Sigmoid colon (tissue), 7 donors: Measurements from ENCODE around the gene GJC3. TPM values are rescaled to one million over a fixed set of nuclear protein-coding genes. Genes with fewer than 3 reads are reported as not detected.

Source experiments
- DNase-seq: peaks from one replicate; pipeline ENCODE4 v3.0.0-alpha.2; 2019
- H3K27ac ChIP-seq, 4 donors: fragments of 200-600 bp; sonication (generic); one replicate each; pipeline ENCODE4 v1.5.1; 2016 to 2019; ENCODE audit warnings: mild to moderate bottlenecking in 1 of 4
- H3K27me3 ChIP-seq, 3 donors: fragments of 200-600 bp; sonication (generic); one replicate each; pipeline ENCODE4 v1.5.1; 2019; ENCODE audit warnings: mild to moderate bottlenecking in 1 of 3
- H3K36me3 ChIP-seq, 4 donors: fragments of 200-600 bp; sonication (generic); one replicate each; pipeline ENCODE4 v1.5.1; 2016 to 2019
- H3K4me1 ChIP-seq, 4 donors: fragments of 200-600 bp; sonication (generic); one replicate each; pipeline ENCODE4 v1.5.1; 2017 to 2019
- H3K4me3 ChIP-seq, 4 donors: fragments of 200-600 bp; sonication (generic); one replicate each; pipeline ENCODE4 v1.5.1; 2017 to 2019; ENCODE audit warnings: mild to moderate bottlenecking in 2 of 4, moderate library complexity in 1 of 4
- H3K9me3 ChIP-seq, 4 donors: fragments of 200-600 bp in 3 of 4; sonication (generic) in 3 of 4; one replicate each; pipeline versions ENCODE4 v1.5.1 to v1.6.1; 2013 to 2019
- EP300 ChIP-seq, 4 donors: sonication (generic); formaldehyde crosslinking; IDR thresholded peaks; one replicate each; pipeline ENCODE4 v1.6.1; 2017; ENCODE audit warnings: antibody characterized with exemption in 4 of 4
- POLR2A ChIP-seq, 2 donors: fragments of 450-650 bp; IDR thresholded peaks; one replicate each; pipeline ENCODE4 v1.6.1; 2016; ENCODE audit warnings: antibody characterized with exemption in 2 of 2, mild to moderate bottlenecking in 2 of 2, moderate library complexity in 2 of 2
- POLR2AphosphoS5 ChIP-seq, 4 donors: sonication (generic); formaldehyde crosslinking; IDR thresholded peaks; one replicate each; pipeline ENCODE4 v1.6.1; 2017; ENCODE audit warnings: antibody characterized with exemption in 4 of 4
- WGBS, 2 donors: extraction: QIAGEN DNeasy Blood & Tissue Kit; methylation state at CpG; one replicate each; pipeline ENCODE4 v1.1.7; 2013; 5-methylcytosine and 5-hydroxymethylcytosine counted together
- intact Hi-C: fragments of 100-400 bp; cut with DNase I; formaldehyde crosslinking; loops from one replicate; pipeline ENCODE4 v1.15.1; 2023
- polyA plus RNA-seq, 3 donors: library from polyadenylated mRNA; stranded (reverse); fragments of 200-250 nt; gene quantifications; one replicate each; pipeline ENCODE4 v1.2.3, GENCODE V29; 2013
- total RNA-seq, 4 donors: library from RNA; depleted of rRNA; stranded (reverse); fragments of >200 nt; gene quantifications; one replicate each; pipeline ENCODE4 v1.1.0, GENCODE V29; 2016
- TF ChIP-seq, protein P1 (sequence below), 4 experiments: fragments of 450-650 bp in 3 of 4; fragments of 200-600 bp in 1 of 4; IDR thresholded peaks; one replicate each; pipeline ENCODE4 v1.5.1; 2016 to 2019; ENCODE audit warnings: antibody characterized with exemption in 4 of 4, mild to moderate bottlenecking in 3 of 4, moderate library complexity in 2 of 4
- donor health status: healthy with polysubstance abuse.
- donor health status: Bipolar disorder and iron deficiency.
- donor health status: healthy.

The GJC3 gene
- total and polyA plus RNA-seq, 7 donors, result 0.31 to 0.95 (median 0.52) TPM; not detected in 3

GRCh38 chr7:99928188-99928587 is 1.2 kb downstream of the GJC3 start:
- H3K36me3 ChIP-seq, result no peaks in the 10 kb centered on the region
- intact Hi-C loops, result no loop called here
- no peaks in the 10 kb centered on the region for H3K27me3 ChIP-seq
- TF ChIP-seq POLR2AphosphoS5 (IDR thresholded peaks at IDR 0.05) (no peak), EP300 (IDR thresholded peaks at IDR 0.05) (no peak)
- H3K27ac ChIP-seq, result no peak overlapping the region
- H3K9me3 ChIP-seq, result no peaks in the 10 kb centered on the region
- H3K4me1 ChIP-seq, result peaks cover 0 to 13% (median 0%) of the 10 kb centered on the region in 4 donors
- WGBS, 2 donors, result 54 to 77% methylated on average over 2 of the region's 2 CpGs
- no peak overlapping the region for H3K4me3 ChIP-seq
- no peak for DNase-seq

DNA sequence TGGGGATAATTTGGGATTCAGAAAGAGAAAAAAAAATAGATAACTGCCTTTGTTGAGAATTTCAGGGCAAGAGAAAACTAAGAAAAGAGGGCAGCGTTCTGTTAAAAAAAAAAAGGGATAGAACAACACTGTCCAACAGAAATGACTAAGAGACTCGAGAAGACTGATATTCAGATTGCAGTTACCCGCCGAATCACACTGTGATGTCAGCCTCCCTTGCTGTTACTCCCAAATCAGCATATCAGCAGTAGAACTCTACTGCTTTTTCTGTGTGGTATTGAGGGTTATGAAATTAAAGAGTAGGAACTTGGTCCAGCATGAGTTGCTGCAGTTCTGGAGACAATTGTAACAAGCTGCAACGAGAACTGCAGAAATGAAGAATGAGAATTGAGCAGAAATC is 1.9 kb downstream of the GJC3 start:
- intact Hi-C loops, result no loop called here
- H3K4me3 ChIP-seq, result no peak overlapping the region
- H3K27ac ChIP-seq, result no peak overlapping the region
- H3K4me1 ChIP-seq, result peaks cover 0 to 13% (median 0%) of the 10 kb centered on the region in 4 donors
- no peaks in the 10 kb centered on the region for H3K27me3 ChIP-seq
- 64 to 80% methylated on average over 5 of the region's 5 CpGs for WGBS, 2 donors
- H3K36me3 ChIP-seq, result no peaks in the 10 kb centered on the region
- H3K9me3 ChIP-seq, result no peaks in the 10 kb centered on the region
- TF ChIP-seq, protein P1, sequence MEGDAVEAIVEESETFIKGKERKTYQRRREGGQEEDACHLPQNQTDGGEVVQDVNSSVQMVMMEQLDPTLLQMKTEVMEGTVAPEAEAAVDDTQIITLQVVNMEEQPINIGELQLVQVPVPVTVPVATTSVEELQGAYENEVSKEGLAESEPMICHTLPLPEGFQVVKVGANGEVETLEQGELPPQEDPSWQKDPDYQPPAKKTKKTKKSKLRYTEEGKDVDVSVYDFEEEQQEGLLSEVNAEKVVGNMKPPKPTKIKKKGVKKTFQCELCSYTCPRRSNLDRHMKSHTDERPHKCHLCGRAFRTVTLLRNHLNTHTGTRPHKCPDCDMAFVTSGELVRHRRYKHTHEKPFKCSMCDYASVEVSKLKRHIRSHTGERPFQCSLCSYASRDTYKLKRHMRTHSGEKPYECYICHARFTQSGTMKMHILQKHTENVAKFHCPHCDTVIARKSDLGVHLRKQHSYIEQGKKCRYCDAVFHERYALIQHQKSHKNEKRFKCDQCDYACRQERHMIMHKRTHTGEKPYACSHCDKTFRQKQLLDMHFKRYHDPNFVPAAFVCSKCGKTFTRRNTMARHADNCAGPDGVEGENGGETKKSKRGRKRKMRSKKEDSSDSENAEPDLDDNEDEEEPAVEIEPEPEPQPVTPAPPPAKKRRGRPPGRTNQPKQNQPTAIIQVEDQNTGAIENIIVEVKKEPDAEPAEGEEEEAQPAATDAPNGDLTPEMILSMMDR (IDR thresholded peaks at IDR 0.05), result no peak
- TF ChIP-seq POLR2A (IDR thresholded peaks at IDR 0.05) (no peak), POLR2AphosphoS5 (IDR thresholded peaks at IDR 0.05) (no peak), EP300 (IDR thresholded peaks at IDR 0.05) (no peak)
- no peak for DNase-seq

DNA sequence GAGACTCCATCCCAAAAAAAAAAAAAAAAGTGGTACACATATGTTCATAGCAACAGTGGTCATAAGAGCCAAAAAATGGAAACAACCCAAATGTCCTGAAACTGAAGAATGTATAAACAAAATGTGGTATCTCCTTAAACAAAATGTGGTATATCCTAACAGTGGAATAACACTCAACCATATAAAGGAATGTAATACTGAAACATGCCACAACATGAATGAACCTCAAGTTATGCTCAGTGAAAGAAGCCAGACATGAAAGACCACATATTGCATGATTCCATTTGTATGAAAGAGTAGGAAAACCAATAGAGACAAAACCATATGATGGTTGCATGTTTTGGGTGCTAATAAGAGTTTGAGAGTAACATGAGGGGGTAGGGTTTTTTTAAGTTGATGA is 3.1 kb downstream of the GJC3 start:
- Histone ChIP-seq H3K4me1 (peaks cover 0 to 13% (median 0%) of the 10 kb centered on the region in 4 donors), H3K4me3 (no peak overlapping the region), H3K27me3 (no peaks in the 10 kb centered on the region), H3K27ac (no peak overlapping the region), H3K9me3 (no peaks in the 10 kb centered on the region), H3K36me3 (no peaks in the 10 kb centered on the region)
- TF ChIP-seq, protein P1 (IDR thresholded peaks at IDR 0.05), result no peak
- TF ChIP-seq EP300 (IDR thresholded peaks at IDR 0.05) (no peak), POLR2AphosphoS5 (IDR thresholded peaks at IDR 0.05) (no peak), POLR2A (IDR thresholded peaks at IDR 0.05) (no peak)
- DNase-seq, result no peak
- intact Hi-C loops, result no loop called here

DNA sequence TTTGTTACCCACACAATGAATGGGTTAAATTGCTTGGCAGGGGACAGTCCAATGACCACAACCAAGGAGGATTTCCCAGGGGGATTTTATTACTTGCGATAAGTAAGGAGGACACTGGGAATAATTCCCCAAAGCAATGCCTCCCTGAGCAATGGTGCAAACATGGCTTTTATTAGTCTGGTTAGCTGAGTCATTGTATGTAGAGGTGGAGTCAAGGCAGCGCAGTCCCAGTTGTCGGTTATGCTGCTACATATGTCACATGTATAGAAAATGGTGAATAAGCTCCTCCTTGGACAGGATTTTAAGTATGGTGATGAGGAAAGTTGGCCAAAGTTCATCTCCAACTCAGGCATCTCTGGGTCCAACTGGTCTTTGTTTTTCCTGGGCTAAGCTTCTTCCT is 6.2 kb downstream of the GJC3 start:
- DNase-seq, result no peak
- Histone ChIP-seq H3K9me3 (no peaks in the 10 kb centered on the region), H3K27me3 (no peaks in the 10 kb centered on the region), H3K36me3 (no peaks in the 10 kb centered on the region), H3K4me1 (peaks cover 0 to 19% (median 14%) of the 10 kb centered on the region in 4 donors), H3K4me3 (no peak overlapping the region), H3K27ac (no peak overlapping the region)
- TF ChIP-seq POLR2A (IDR thresholded peaks at IDR 0.05) (no peak), POLR2AphosphoS5 (IDR thresholded peaks at IDR 0.05) (no peak), EP300 (IDR thresholded peaks at IDR 0.05) (no peak)
- TF ChIP-seq, protein P1 (IDR thresholded peaks at IDR 0.05), result no peak
- 89 to 91% methylated on average over 3 of the region's 3 CpGs for WGBS, 2 donors
- intact Hi-C loops, result no loop called here

GRCh38 chr7:99920149-99920548 is 9.3 kb downstream of the GJC3 start:
- H3K36me3 ChIP-seq, result peaks cover 0 to 12% (median 4%) of the 10 kb centered on the region in 4 donors
- intact Hi-C loops, result no loop called here
- 47 to 96% methylated on average over 3 of the region's 3 CpGs for WGBS, 2 donors
- H3K4me1 ChIP-seq, result peaks cover 0 to 44% (median 41%) of the 10 kb centered on the region in 4 donors
- no peaks in the 10 kb centered on the region for H3K27me3 ChIP-seq
- no peaks in the 10 kb centered on the region for H3K9me3 ChIP-seq
- DNase-seq, result no peak
- TF ChIP-seq EP300 (IDR thresholded peaks at IDR 0.05), result no peak
- TF ChIP-seq POLR2A (IDR thresholded peaks at IDR 0.05), result no peak
- TF ChIP-seq POLR2AphosphoS5 (IDR thresholded peaks at IDR 0.05), result no peak
- TF ChIP-seq, protein P1 (IDR thresholded peaks at IDR 0.05), result no peak
- peak overlapping the region; percentile 97 to 99 (median 98) for H3K27ac ChIP-seq
- peak overlapping the region; percentile 89 to 99 (median 94) for H3K4me3 ChIP-seq
